ENCODE results near the gene BNC2. TPM values are rescaled to one million over a fixed set of nuclear protein-coding genes. Genes with fewer than 3 reads are reported as not detected.
"Not testable (repeated sequence)": the region's sequence is repeated elsewhere in the genome, so short reads cannot be mapped to it uniquely, and the experiment has no call there.

Gene BNC2
- total RNA-seq, 1 experiment from 2014 or later = 3.1 TPM

DNA sequence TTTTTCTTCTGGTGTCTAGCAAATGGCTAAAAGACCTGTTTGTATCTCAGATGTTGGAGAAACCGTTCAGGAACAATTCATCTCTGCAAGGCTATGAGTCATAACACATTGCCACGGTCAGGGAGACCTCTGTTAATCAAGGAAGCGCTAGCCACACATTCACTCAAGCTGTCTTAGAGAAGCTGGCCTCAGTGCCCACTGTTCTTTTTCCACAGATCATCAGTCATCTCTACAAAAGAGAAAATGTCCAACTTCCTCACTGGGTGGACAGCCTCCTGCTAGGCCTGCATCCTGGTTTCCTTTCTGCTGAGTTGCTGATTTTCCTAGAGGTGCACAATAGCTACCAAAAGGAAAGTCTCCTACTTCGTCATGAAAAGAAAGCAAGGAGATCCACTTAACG lies 360.5 kb downstream of the BNC2 start:
- DNase-seq (ENCODE audit: low spot score) = no peak
- in situ Hi-C loops (cut with HindIII; ENCODE audit: low sequenced_read_pairs) = no loop called here

DNA sequence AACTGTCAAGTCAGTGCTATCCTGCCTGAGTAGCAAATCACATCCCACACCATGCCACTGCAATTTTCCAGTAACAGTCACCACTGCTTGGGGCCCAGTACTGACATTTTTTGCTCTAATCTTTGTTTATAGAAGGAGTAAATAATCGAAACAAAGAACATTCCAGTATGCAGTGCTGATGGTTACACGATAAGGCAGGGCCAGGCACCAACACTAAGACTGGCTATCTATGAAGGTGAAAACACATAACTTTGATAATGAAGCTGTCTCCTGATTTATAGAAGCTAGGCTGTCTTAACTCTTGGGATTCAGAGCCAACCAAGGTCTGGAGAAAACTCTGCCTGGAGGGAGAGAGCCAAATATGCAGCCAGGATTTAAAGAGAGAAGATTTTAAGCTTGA lies 365.3 kb downstream of the BNC2 start:
- in situ Hi-C loops (cut with HindIII; ENCODE audit: low sequenced_read_pairs) = no loop called here
- no peak for DNase-seq (ENCODE audit: low spot score)

DNA sequence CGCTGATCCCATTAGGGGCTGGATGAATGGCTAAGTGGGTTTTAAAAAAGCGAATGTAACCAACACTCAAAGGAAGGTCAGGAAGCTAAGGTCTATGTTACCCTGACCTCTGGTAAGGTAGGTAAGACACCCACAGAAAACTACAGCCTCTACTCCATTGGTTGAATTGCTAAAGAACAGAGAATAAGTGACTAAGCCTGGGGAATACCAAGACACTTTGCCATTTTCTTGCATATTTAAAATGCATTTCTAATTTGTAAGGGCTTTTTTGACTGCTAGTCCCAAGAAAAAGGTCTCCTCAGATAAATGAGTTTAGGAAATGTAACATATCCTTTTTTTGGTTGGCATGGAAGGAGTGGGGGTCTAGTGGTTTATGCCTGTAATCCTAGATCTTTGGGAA lies 368.7 kb downstream of the BNC2 start:
- no peak for DNase-seq (ENCODE audit: low spot score)
- in situ Hi-C loops (cut with HindIII; ENCODE audit: low sequenced_read_pairs) = no loop called here

DNA sequence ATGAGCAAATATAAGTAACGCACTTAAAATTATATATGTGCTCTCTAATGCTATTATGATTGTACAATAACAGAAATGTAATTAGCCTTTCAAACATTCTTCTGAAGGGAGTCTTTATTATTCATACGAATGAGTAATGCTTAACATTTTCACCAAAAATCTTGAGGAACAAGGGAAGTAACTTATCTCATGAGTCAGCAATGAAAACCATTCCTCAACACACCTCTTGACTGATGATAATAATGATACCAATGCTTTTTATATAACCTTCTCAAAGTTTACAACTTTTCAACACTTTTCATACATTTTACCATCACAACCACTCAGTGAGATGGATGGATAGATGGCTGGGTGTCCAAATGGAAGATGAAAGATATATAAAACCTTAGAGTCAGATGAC lies 369.3 kb downstream of the BNC2 start:
- in situ Hi-C loops (cut with HindIII; ENCODE audit: low sequenced_read_pairs) = no loop called here
- no peak for DNase-seq (ENCODE audit: low spot score)

DNA sequence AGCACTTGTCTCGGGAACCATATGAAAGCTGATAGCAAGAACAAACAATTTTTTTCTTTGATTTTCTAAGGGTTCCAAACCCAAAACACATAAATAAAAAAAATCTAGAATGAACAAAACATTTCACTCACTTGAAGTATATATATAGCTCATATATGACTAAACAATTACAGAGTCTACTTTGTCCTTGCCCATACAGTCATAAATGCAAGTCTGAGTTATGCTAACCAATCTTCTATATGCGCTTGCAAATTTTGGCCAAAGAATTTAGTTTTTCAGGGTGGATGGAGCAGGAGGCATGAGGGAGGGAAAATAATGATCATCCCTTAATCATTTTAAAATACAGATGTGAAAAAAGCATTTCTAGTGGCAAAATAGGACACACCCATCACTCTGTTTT lies 370.1 kb downstream of the BNC2 start:
- in situ Hi-C loops (cut with HindIII; ENCODE audit: low sequenced_read_pairs) = no loop called here
- DNase-seq (ENCODE audit: low spot score) = no peak

DNA sequence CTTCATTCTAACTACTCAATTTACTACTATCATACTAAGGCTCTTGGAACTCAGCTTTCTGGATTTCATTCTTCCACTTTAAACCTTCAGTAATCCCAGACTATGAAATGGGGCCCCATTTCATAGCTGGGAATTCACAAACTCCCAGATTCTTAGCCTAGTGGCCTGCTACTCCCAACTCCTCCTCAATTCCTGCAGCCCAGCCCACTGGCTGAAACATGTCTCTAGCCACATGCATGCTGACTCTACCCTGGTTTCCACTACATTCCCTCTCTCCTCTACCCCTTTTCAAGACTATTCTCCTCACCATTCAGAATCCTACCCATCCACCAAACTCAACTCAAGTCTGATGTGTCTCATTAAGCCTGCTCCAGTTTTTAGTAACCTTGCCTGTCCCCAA lies 370.6 kb downstream of the BNC2 start:
- in situ Hi-C loops (cut with HindIII; ENCODE audit: low sequenced_read_pairs) = no loop called here
- no peak for DNase-seq (ENCODE audit: low spot score)

DNA sequence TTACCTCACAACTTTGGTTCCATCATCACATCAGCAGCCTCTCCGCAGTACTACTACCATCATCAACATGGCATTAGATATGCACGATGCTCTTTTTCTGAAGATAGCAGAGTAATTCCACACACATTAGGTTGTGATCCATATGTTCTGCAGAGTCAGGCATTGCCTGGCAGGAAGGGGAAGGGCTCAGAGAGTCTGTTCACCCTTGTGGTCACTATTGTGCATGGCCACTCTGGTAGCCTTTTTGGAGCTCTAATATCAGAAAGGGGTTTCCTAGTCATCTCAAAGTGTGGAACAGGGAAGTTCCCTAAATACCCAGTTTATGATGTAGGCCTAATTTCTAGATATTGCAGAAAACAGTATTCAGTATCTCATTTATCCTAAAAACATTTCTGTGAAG lies 373.6 kb downstream of the BNC2 start:
- in situ Hi-C loops (cut with HindIII; ENCODE audit: low sequenced_read_pairs) = no loop called here
- DNase-seq (ENCODE audit: low spot score) = no peak

DNA sequence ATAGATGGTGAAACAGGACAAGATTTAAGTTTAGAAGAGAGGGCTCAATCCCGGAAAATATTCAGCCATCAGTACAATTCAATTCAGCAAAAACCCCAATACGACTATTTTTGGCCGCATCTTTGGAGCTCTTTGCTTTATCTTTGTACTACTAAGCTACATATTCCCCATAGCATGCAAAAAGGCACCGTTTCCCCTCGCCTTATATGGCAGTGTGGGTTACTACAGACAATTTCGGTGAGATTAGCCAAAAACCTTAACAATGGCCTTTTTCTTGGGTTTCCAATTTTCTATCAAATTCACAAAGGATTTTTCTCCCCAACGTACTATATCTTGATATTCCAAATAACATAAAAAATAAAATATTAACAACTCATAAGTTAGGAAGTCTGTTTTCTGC lies 382.6 kb downstream of the BNC2 start:
- in situ Hi-C loops (cut with HindIII; ENCODE audit: low sequenced_read_pairs) = no loop called here

DNA sequence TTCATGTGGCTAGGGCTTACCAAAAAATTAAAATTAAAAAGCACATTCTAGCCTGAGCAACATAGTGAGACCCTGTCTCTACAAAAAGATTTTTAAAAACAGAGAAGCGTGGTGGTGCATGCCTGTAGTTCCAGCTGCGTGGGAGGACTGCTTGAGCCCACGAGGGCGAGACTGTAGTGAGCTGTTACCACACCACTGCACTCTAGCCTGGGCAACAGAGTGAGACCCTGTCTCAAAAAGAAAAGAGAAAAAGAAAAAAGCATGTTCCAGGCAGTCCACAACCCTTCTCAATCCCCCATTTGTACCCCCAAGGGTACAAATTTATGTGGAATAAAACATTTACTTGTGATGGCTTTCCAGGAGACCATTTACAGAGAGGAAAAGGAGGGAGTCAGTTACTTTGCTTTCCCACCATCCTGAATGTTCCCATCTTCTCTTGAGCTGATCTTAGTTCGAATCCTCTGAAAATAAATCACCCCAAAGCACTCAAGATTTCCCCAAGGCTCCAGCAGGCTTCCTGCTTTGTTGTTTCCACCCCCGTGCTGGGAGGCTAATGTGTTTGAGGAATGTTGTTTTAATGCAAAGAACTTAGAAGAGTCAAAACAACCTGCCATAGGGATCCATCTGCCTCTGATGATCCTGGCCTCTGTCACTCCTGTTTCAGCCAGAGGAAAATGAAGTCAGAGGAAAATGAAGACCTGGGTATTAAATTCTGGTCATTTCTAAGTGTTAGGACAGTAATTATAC lies 384.7 kb downstream of the BNC2 start:
- no peak for DNase-seq (ENCODE audit: low spot score)
- in situ Hi-C loops (cut with HindIII; ENCODE audit: low sequenced_read_pairs) = no loop called here

More for the DNA sequence above, 382.6 kb downstream of the BNC2 start:
- no peak for DNase-seq (ENCODE audit: low spot score)

DNA sequence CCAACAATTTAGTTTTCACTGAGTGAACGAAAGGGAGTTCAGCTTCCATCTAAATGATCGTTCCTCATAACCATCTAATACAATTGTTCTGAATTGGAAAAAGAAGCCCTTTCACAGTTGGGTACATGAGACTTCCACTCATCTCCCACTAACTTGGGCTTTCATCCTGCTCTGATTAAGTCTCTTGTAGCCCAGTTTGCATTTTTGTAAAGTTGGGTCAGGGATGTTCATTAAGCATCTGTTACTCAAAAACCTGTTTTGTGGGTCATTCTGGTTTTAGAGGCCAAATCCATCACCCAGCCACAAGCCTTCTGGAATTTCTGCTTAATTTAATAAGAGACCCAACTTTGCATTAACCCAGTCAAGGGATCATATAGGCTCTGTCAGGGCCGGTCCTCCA lies 385.3 kb downstream of the BNC2 start:
- DNase-seq (ENCODE audit: low spot score) = no peak
- in situ Hi-C loops (cut with HindIII; ENCODE audit: low sequenced_read_pairs) = no loop called here

DNA sequence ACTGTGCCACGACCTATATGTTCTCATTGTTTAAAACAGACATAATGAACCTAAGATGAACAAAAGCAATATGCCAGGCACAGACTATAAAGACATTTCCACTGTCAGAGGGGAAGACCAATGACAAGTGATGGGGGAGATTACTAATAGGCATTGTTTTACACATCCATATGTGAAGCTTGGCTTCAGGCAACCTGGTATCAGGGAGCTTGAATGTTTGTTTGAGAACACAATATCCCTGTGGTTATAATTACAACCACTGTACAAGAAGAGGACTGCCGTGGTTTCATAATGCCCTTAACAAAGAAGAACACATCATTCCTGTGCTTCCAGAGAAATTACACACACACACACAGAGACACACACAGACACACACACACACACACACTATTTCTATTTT lies 385.7 kb downstream of the BNC2 start:
- in situ Hi-C loops (cut with HindIII; ENCODE audit: low sequenced_read_pairs) = no loop called here
- DNase-seq (ENCODE audit: low spot score) = no peak

DNA sequence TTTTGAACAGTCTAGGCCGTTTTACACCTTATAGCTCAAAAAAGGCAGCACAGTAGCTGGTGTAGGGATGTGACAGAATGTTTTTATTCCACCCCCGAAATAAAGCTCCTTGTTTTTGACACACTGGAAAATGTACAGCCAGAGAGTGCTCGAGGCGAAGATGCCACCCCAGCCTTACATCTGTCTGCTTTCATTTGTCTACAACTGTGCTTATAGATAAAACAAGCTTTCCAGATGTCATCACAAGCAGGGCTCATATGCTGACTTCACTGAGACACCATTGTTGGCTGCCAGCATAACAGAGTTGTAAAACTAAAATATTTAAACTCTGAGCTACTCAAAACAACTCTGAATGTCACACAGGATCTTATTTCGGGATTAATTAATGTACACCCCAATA lies 386.3 kb downstream of the BNC2 start:
- no peak for DNase-seq (ENCODE audit: low spot score)
- in situ Hi-C loops (cut with HindIII; ENCODE audit: low sequenced_read_pairs) = no loop called here

DNA sequence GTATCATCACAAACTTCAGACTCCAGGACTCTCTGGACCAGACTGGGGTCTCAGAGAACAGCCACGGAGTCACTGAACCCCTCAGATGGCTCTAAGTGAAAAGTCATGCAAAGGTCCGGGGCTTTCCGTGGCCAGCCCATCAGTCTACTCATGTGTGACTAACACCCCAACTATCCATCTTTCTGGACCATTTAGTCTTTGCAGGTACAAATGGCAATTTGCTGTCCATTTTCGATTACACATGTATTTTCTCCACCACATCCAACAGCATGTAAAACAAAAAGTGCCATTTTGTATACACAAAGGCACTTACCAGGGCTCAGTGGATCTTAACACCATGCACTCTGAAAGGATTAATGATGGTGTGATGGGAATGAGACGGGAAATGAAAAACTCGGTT lies 387.7 kb downstream of the BNC2 start:
- no peak for DNase-seq (ENCODE audit: low spot score)
- in situ Hi-C loops (cut with HindIII; ENCODE audit: low sequenced_read_pairs) = no loop called here

DNA sequence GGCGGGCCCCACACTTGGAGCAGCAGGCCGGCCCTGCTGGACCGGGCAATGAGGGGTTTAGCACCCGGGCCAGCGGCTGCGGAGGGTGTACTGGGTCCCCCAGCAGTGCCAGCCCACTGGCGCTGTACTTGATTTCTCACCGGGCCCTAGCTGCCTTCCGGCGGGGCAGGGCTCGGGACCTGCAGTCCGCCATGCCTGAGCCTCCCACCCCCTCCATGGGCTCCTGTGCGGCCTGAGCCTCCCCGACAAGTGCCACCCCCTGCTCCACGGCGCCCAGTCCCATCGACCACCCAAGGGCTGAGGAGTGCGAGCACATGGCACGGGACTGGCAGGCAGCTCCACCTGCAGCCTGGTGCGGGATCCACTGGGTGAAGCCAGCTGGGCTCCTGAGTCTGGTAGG lies 389.9 kb downstream of the BNC2 start:
- in situ Hi-C loops (cut with HindIII; ENCODE audit: low sequenced_read_pairs); DNase-seq (ENCODE audit: low spot score): not testable (repeated sequence)

DNA sequence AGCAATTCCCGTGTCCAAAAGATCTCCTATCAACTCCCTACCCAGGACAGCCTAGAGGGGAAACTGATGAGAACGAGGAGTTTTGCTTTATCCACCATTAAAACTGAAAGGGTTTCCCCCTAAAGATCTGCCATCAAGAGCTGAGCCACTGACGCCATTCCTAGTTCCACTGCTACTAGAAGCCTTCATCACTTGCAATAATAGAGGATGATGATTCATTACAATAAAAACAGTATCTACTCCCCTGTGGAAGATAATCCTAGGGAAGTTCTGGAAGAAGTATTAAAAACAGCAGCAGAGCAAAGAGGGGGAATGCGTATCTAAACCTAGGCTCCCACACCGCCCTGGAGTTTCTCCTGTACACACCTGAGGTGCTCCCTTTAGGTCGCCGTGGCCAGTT lies 394.5 kb downstream of the BNC2 start:
- in situ Hi-C loops (cut with HindIII; ENCODE audit: low sequenced_read_pairs) = no loop called here
- no peak for DNase-seq (ENCODE audit: low spot score)

DNA sequence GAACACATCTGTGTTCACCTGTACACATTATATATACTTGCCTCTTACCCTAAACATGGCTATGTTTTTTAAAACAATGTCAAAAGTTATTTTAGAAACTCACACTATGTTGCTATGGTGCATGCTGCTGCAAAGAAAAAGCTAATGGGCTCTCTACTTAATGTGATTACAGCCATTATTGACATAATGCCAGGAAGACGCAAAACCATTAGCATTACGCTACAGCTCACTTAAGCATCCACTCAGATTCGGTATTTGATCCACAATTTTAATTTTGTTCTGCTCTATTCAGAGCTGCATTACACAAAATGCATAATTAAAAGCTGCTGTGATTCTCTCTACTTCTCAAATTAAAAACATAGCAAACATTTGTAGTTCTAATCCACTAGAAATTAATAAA lies 395.2 kb downstream of the BNC2 start:
- no peak for DNase-seq (ENCODE audit: low spot score)
- in situ Hi-C loops (cut with HindIII; ENCODE audit: low sequenced_read_pairs) = no loop called here

DNA sequence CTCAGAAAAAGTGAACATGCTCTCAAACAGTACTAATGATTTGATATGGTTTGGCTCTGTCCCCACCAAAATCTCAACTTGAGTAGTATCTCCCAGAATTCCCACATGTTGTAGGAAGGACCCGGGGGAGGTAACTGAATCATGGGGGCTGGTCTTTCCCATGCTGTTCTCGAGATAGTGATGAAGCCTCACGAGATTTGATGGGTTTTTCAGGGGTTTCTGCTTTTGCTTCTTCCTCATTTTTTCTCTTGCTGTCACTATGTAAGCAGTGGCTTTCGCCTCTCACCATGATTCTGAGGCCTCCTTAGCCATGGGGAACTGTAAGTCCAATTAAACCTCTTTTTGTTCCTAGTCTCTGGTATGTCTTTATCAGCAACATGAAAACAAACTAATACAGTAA lies 401.3 kb downstream of the BNC2 start:
- DNase-seq (ENCODE audit: low spot score) = no peak
- in situ Hi-C loops (cut with HindIII; ENCODE audit: low sequenced_read_pairs) = no loop called here

DNA sequence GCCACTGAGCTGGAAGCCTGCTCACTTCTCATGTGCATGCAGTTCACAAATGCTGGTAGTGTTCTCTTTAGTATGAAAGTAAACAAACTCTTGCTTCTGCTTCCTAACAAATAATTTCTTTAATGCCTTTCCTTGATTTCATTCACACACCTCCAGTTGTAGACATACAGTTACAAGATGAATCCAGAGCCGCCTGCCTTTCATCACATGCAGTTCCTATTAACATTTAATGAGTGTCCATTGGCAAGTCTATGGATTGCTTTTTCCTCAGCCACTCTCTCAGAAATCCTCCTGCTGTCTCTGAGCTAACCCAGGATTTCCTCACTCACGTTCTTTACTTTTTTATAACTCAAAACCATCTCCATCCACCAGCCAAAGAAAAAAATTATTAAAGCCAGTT lies 408.6 kb downstream of the BNC2 start:
- in situ Hi-C loops (cut with HindIII; ENCODE audit: low sequenced_read_pairs) = no loop called here
- DNase-seq (ENCODE audit: low spot score) = no peak

DNA sequence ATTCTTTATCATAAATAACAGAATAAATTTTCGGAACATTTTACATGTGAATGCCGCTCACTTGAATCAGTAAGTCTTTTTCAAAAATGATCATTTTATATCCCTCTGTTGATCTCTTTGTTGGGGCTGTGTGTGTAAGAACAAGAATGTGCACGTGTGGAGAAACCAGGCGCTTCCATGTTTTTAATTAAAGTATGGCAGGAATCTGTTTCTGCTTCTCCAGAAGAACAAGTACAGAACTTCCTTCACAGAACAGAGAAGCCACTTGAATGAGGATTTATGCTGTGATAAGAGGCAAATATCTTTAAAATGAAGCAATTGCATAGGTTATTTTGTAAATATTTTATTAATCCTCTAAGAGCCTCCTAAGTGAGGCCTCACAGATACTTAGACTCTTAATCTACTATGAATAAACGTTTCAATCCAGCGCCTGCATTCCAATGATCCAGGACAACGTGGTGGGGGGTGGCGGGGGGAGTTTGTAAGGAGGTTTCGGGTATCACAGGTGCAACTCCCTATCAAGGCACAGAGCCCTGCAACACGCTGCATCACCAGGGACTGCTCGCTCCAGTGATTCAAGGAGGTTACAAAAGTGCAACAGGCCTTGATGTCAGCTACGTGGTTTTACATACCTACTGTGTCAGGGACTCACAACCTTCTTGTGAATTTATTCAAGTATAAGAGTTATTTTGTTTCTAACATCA lies 409.2 kb downstream of the BNC2 start:
- in situ Hi-C loops (cut with HindIII; ENCODE audit: low sequenced_read_pairs) = no loop called here
- no peak for DNase-seq (ENCODE audit: low spot score)

DNA sequence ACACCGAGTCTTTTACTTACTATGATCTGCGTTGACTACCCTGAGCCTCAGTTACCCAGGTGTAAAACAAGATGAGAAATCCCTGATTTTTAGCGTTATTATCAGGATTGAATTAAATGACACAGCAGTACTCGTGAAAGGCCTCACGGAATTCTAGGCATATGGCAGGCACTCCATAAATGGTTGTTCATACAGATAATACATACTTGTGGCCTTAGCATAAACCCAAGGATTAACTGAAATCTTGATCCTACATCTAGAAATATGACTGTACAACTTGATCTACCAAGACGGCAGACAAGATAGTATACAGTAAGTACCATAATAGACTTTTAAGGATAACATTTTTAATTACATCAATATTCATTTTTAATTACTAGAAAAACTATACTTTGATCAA lies 409.8 kb downstream of the BNC2 start:
- DNase-seq (ENCODE audit: low spot score) = no peak
- in situ Hi-C loops (cut with HindIII; ENCODE audit: low sequenced_read_pairs) = no loop called here

All from G401 (cell line).